SJSA1 (cell line): ENCODE data around the gene KPTN. TPM values are rescaled to one million over a fixed set of nuclear protein-coding genes. Genes with fewer than 3 reads are reported as not detected.
"Not testable (repeated sequence)": the region's sequence is repeated elsewhere in the genome, so short reads cannot be mapped to it uniquely, and the experiment has no call there.

Source experiments
- DNase-seq, 2 experiments: peaks; one replicate each; pipeline ENCODE4 v3.0.0-alpha.2; 2015 to 2020; ENCODE audit warnings: low spot score in 2 of 2, low read depth in 1 of 2
- H3K27ac ChIP-seq: fragments of 250-450 bp; sonication (Bioruptor Pico); 2 replicates; pipeline ENCODE4 v1.5.1; 2020; ENCODE audit warnings: mild to moderate bottlenecking, moderate library complexity
- H3K27me3 ChIP-seq: fragments of 250-450 bp; sonication (Bioruptor Pico); replicated peaks from 2 replicates; pipeline ENCODE4 v1.5.1; 2020; ENCODE audit warnings: mild to moderate bottlenecking, moderate library complexity
- H3K36me3 ChIP-seq: fragments of 250-450 bp; sonication (Bioruptor Pico); 2 replicates; pipeline ENCODE4 v1.5.1; 2020; ENCODE audit warnings: mild to moderate bottlenecking
- H3K4me1 ChIP-seq: fragments of 250-450 bp; sonication (Bioruptor Pico); replicated peaks from 2 replicates; pipeline ENCODE4 v1.6.1; 2021; ENCODE audit warnings: mild to moderate bottlenecking
- H3K4me3 ChIP-seq: fragments of 250-450 bp; sonication (Bioruptor Pico); 2 replicates; pipeline ENCODE4 v1.5.1; 2020; ENCODE audit warnings: mild to moderate bottlenecking
- H3K9me3 ChIP-seq: fragments of 250-450 bp; sonication (Bioruptor Pico); replicated peaks from 2 replicates; pipeline ENCODE4 v1.5.1; 2020; ENCODE audit warnings: mild to moderate bottlenecking
- total RNA-seq: library from RNA; depleted of rRNA; stranded (reverse); fragments of >200 nt; shearing (Covaris generic); gene quantifications from 2 replicates; pipeline ENCODE4 v1.2.3, GENCODE V29; 2014

Gene KPTN
- total RNA-seq, 1 experiment from 2014 or later = 7.2 TPM

DNA sequence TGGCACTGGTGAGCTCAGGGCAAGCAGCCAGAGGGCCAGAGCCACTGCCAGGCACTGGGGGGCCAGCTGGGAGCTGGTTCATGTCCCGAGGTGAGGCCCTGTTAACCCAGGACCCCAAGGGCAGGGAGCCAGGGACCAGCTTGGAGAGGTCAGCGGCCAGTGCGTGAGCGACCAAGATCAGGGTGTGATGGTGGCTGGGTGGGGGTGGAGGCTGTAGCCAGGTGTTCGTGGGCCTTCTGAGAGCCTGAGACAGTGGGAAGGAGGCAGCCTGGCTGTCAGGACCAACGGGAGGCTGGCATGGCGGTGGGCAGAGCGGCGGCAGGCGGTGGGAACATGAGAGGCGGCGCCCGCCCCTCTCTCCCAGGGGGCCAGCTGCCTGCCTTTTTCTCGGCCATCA, 8.1 kb upstream of the KPTN start:
- H3K4me1 ChIP-seq = no peaks in the 10 kb centered on the region
- no peak overlapping the region for H3K4me3 ChIP-seq
- H3K36me3 ChIP-seq = peaks cover 64% of the 10 kb centered on the region
- H3K27me3 ChIP-seq = no peaks in the 10 kb centered on the region
- DNase-seq = no peak
- no peaks in the 10 kb centered on the region for H3K9me3 ChIP-seq
- no peak overlapping the region for H3K27ac ChIP-seq

DNA sequence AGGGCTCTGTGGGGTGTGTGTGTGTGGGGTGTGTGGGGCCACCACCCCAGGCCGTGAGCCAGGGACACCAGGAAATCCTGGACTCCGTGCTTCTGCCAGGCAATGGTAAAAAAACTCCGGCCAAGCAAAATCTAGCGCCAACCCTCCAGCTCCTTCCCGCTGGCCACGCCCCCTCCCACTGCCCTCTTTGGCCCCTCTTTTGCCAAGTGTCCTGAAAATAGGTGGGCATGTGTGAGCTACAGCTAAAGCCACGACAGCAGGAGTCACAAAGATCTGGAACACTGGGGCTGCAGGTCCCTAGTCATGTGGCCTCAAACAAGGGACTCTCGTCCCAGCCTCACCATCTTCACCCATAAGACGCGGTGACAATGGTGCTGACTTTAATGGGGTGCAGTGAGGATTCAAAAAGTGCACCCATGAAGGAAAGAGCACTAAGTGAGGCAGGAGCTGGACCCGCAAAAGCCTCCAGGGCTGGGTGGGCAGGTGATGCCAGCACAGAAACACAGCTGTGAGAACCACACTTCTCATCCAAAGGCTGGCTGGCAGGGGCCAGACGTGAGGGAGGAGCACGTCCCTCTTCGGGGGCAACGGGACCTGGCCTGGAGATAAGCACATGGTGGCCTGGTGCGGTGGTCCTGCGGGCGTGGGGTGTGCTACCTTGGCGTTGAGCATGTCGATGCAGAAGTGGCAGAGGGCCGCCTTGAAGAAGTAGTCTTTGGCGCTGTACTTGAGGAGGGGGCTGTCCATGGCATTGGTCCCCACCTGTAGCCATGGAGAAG, 7.5 kb upstream of the KPTN start:
- no peak overlapping the region for H3K27ac ChIP-seq
- no peaks in the 10 kb centered on the region for H3K4me1 ChIP-seq
- no peak overlapping the region for H3K4me3 ChIP-seq
- no peaks in the 10 kb centered on the region for H3K27me3 ChIP-seq
- DNase-seq = no peak
- peaks cover 59% of the 10 kb centered on the region for H3K36me3 ChIP-seq
- H3K9me3 ChIP-seq = no peaks in the 10 kb centered on the region

DNA sequence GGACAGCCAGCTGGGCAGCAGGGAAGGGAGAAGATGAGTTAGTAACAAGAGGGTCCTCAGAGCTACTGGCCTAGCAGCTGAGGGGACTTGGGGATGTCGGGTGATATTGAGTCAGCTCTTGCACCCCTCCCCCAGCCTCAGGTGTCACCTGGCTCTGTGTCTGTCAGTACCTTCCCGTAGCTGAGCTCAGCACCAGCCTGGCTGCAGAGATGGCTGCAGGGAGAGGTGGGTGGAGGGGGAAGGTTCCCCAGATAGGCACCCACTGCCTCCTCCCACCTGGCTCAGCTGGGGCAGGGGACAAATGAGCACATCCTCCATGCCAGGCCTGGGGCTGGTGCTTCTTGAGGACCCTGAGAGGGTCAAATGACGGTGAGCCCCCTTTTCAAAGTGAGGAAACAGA, 6.8 kb upstream of the KPTN start:
- H3K4me1 ChIP-seq = no peaks in the 10 kb centered on the region
- DNase-seq = no peak
- no peaks in the 10 kb centered on the region for H3K27me3 ChIP-seq
- H3K9me3 ChIP-seq = no peaks in the 10 kb centered on the region
- H3K36me3 ChIP-seq = peaks cover 56% of the 10 kb centered on the region
- H3K4me3 ChIP-seq = no peak overlapping the region
- H3K27ac ChIP-seq = no peak overlapping the region

DNA sequence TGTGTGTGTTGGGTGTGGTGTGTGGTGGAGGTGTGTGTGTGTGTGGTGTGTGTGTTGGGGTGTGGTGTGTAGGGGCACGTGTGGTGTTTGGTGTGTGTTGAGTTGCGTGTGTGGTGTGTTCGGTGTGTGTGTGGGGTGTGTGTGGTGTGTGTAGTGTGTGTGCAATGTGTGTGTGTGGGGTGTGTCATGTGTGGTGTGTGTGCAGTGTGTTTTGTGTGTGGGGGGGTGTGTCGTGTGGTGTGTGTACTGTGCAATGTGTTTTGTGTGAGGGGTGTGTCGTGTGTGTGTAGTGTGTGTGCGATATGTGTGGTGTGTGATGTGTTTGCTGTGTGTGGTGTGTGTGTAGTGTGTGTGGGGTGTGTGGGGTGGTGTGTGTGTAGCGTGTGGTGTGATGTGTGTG, 6.0 kb upstream of the KPTN start:
- Histone ChIP-seq H3K9me3 (no peaks in the 10 kb centered on the region), H3K4me1 (no peaks in the 10 kb centered on the region), H3K36me3 (peaks cover 54% of the 10 kb centered on the region), H3K27me3 (no peaks in the 10 kb centered on the region), H3K27ac (no peak overlapping the region), H3K4me3 (no peak overlapping the region)
- DNase-seq = no peak

DNA sequence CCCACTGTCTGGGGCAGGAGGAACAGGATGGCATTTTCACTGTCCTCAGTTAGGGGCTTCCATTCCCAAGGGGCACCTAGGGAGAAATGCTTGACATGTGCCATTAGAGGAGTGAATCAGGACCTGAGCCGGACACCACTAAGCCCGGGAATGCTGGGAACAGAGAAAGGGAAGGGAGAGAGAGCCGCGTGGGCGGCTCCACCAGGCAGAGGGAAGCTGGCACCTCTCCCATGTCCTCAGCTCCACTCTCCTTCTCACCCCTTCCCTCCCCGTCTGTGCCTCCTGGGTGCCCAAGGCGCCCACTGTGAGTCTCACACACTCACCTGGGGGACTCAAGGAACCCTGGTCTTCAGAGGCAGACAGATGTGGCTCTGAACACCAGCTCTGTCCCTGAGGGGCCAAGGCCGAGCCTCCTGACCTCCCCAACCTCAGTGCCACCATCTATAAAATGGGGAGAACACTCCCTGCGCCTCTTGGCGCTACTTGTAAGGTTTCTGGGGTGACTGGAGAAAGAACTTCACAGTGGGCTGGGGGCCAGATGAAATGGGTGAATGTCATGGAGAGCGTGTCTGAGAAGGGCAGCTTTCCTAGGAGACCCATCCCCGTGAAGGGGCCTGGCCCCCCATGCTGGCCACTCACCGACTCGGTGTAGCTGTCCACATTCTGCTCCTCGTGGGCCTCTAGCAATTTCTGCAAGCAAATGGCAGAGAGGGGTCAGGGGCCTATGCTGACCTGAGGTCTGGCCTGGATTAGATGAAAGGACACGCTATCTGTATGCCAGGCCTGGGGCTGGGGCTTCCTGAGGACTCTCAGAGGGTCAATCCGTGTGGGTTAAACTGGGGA, 5.3 kb upstream of the KPTN start:
- Histone ChIP-seq H3K27me3 (no peaks in the 10 kb centered on the region), H3K27ac (no peak overlapping the region), H3K4me1 (peaks cover 3% of the 10 kb centered on the region; the same call in 1 of the 2 replicates), H3K4me3 (no peak overlapping the region), H3K9me3 (no peaks in the 10 kb centered on the region), H3K36me3 (peaks cover 53% of the 10 kb centered on the region)
- DNase-seq = no peak

DNA sequence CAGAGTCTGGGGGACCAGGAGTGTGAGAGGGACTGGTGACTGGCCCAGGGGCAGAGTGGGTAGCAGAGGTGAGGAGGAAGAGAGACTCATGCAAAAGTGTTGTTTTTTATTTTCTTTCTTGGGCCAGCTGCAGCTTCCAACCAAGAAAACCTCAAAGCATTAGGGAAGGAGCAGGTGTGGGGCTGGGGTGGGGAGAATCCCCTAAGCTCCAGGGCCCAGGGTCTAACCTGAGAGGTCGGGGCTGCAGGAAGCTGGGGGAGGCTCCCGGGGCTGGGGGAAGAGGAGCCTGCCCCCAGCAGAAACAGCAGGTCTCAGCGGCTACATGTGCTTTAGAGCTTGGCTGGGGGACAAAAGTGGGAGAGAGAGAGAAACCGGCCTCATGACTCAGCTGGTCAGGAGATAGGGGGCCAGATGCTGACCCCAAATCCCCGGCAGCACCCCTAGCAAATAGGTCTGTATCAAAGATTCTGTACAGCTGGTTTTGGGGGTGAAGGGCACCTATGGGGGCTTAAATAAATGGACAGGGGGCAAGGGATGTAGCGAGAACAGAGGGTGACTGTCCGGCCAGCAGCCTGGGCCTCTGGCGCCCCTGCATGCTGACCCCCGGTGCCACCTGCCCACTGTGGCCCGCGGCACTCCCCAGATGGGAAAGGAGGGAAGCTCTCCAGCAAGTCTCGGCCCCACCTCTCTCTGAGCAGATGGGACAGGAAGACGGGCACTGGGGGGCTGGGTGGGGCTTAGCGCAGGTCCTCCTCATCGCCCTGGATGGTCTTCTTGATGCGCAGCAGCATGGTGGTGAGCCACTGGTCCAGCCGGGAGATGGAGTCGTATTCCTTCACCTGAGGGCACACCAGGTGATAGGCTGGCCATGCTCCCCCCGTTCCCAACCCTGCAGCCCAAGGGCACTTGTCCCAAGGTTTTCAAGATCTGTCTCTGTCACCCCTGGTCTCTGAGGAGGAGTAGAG, 3.8 kb upstream of the KPTN start:
- Histone ChIP-seq H3K36me3 (peaks cover 45% of the 10 kb centered on the region), H3K27me3 (no peaks in the 10 kb centered on the region), H3K9me3 (no peaks in the 10 kb centered on the region), H3K4me3 (no peak overlapping the region), H3K4me1 (peaks cover 10% of the 10 kb centered on the region), H3K27ac (no peak overlapping the region)
- no peak for DNase-seq

DNA sequence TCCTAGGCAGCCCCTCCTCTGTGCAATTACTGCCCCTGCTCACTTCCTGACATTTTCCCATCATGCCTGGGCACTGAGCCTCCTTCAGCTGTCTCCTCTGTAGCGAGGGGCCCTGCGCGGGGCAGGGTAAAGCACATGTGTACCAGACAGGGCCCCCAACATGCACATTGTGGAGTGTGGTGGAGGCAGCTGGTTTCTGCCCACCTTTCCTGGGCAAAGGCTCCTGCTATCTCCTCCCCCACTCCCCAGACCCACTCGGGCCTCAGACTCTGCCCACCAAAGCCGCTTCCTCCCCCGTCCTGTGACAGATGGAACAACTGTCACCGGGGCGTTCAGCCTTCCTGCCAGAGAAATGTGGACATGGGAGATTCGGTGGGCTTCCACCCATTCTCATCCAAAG, 2.9 kb upstream of the KPTN start:
- no peaks in the 10 kb centered on the region for H3K9me3 ChIP-seq
- DNase-seq = no peak
- H3K4me3 ChIP-seq = no peak overlapping the region
- no peaks in the 10 kb centered on the region for H3K27me3 ChIP-seq
- peaks cover 10% of the 10 kb centered on the region for H3K4me1 ChIP-seq
- H3K36me3 ChIP-seq = peaks cover 35% of the 10 kb centered on the region
- H3K27ac ChIP-seq = no peak overlapping the region

DNA sequence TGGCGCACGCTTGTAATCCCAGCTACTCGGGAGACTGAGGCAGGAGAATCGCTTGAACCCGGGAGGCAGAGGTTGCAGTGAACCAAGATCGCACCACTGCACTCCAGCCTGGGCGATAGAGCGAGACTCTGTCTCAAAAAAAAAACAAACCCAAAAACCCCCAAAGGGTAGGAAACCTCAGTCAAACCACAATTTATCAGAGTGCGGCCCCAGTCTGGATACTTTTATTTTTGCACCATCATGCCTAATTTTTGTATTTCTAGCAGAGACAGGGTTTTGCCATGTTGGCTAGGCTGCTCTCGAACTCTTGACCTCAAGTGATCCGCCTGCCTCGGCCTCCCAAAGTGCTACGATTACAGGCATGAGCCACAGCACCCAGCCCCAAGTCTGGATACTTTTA, 2.2 kb upstream of the KPTN start:
- peaks cover 29% of the 10 kb centered on the region for H3K36me3 ChIP-seq
- H3K4me1 ChIP-seq, H3K9me3 ChIP-seq, DNase-seq, H3K27me3 ChIP-seq, H3K27ac ChIP-seq, H3K4me3 ChIP-seq: not testable (repeated sequence)

DNA sequence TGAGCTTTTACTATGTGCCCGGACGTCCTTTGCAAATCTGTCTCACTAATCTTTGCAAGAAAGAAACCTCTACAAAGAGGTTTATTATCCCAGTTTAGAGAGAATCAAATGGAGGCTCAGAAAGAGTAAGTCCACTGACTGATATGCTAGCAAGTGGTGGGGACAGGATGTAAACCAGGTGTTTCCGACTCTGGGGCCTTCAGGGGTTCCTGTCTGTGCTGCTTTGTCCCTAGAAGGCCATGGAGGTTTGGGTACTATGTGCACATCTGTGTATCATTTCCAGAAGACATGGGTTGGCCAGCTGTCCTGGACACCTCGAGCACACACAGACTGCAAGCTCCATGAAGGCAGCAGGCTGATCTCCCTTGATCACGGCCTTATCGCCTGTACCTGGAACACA, 1.2 kb upstream of the KPTN start:
- Histone ChIP-seq H3K4me3 (no peak overlapping the region), H3K4me1 (peaks cover 10% of the 10 kb centered on the region), H3K27me3 (no peaks in the 10 kb centered on the region), H3K27ac (no peak overlapping the region), H3K9me3 (no peaks in the 10 kb centered on the region), H3K36me3 (peaks cover 20% of the 10 kb centered on the region)
- no peak for DNase-seq

DNA sequence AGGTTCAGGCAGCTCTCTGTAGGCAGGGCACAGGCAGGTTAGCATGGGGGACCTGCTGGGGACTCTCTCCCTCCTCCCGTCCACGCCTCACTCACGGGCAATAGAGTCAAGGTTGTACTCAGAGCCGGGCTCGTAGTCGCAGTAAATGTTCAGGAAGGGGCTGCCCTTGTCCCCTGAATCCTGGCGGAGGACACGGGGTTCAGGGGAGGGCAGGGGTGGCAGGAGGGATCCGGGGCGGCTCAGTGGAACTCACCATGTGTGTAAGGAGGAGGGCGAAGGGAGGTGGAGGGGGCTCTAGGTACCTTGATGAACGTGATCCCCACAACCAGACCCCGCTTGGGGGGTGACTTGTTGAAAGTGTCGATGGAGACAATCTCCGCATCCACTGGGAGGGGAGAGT, 819 bp downstream of the KPTN start:
- Histone ChIP-seq H3K36me3 (peaks cover 9% of the 10 kb centered on the region), H3K9me3 (no peaks in the 10 kb centered on the region), H3K27ac (no peak overlapping the region), H3K4me1 (peaks cover 10% of the 10 kb centered on the region), H3K4me3 (peak overlapping the region; percentile 80), H3K27me3 (no peaks in the 10 kb centered on the region)
- DNase-seq = no peak

DNA sequence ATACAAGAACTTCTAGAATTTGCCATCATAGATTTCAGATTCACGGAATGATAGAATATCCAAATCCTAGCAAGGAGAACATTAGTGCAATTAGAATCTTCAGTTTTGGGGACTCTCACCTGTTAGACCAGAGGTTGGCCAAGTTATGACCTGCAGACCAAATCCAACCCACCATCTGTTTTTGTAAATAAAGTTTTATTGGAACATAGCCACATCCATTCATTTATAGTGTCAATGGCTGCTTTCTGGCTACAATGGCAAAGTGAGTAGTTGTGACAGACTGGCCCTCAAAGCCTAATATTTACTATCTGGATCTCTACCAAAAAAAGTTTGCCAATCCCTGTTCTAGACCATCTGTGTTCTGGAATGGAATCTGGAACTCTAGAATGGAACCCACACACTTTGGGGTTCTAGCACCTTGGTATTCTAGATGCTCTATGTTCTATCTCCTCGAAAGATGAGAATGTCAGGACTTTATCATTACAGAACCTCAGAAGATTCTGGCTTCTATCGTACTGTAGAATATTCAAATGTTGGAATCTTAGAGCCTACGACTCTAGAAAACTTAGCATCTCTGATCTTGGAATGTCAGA, 2.5 kb downstream of the KPTN start:
- Histone ChIP-seq H3K4me3 (no peak overlapping the region), H3K27ac (no peak overlapping the region), H3K9me3 (no peaks in the 10 kb centered on the region), H3K27me3 (no peaks in the 10 kb centered on the region), H3K36me3 (peaks cover 6% of the 10 kb centered on the region), H3K4me1 (peaks cover 10% of the 10 kb centered on the region)
- no peak for DNase-seq

DNA sequence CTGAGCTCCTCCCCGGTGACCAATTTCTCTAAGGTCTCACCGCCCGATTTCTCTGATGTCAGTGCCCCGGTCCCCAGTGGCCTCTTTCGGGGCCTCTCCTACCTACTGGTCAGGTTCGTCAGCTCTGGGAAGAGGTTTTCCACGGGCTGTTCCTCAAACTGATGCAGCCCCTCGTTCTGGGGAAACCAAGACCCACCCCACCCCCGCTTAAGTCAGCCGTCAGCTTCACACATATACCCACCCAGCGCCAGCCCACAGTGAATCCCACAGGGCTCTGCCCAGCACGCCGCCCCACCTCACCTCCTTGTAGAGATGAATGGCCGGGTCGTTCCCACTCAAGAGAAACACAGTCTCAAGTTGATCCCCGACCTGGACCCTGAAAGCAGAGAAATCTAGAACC, 3.4 kb downstream of the KPTN start:
- Histone ChIP-seq H3K4me3 (no peak overlapping the region), H3K36me3 (peaks cover 6% of the 10 kb centered on the region), H3K27me3 (no peaks in the 10 kb centered on the region), H3K27ac (no peak overlapping the region), H3K9me3 (no peaks in the 10 kb centered on the region), H3K4me1 (peaks cover 10% of the 10 kb centered on the region)
- no peak for DNase-seq

DNA sequence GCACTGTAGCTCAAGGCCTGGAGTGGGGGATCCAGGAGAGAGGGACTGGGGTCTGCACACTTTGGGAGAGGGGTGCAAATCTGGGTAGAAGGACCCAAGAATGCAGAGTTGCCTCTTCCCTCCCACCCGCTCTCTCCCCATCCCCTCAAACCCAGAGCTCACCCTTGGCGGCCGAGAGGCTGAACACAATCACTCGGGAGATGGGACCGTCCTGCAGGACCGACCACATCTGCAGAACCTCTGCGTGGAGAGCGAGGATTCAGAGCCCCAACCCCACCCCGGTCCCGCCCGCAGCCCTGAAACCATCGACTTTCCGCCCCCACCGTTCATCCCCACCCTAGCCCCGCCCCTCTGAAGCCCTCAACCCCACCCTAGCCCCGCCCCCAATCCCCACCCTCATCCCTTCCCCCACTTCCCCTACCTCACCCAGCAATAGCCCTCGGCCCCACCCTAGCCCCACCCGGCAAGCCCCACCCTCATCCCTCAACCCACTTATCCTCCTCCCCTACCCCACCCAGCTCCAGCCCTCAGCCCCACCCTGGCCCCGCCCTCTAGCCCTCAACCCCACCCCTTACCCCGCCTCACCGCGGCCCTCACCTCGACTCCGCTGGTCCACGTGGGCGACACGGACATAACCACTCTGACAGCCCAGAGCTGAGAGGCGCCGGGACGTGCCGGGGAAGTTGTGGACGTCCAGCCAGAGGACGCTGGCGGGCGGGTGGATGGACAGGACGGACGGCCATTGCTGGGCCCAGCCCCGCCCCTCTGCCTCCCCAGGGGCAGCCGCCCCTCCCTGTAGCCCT, 4.1 kb downstream of the KPTN start:
- H3K36me3 ChIP-seq = no peaks in the 10 kb centered on the region
- DNase-seq = no peak
- no peak overlapping the region for H3K4me3 ChIP-seq

More for the DNA sequence above, 4.1 kb downstream of the KPTN start:
- no peak overlapping the region for H3K27ac ChIP-seq
- H3K4me1 ChIP-seq = peaks cover 10% of the 10 kb centered on the region
- no peaks in the 10 kb centered on the region for H3K27me3 ChIP-seq
- no peaks in the 10 kb centered on the region for H3K9me3 ChIP-seq
